SJSA1 (cell line): ENCODE measurements around the gene P2RX4. TPM values are rescaled to one million over a fixed set of nuclear protein-coding genes. Genes with fewer than 3 reads are reported as not detected.
"Not testable (repeated sequence)": the region's sequence is repeated elsewhere in the genome, so short reads cannot be mapped to it uniquely, and the experiment has no call there.

Source experiments
- DNase-seq, 2 experiments: peaks; one replicate each; pipeline ENCODE4 v3.0.0-alpha.2; 2015 to 2020; ENCODE audit warnings: low spot score in 2 of 2, low read depth in 1 of 2
- H3K27ac ChIP-seq: fragments of 250-450 bp; sonication (Bioruptor Pico); 2 replicates; pipeline ENCODE4 v1.5.1; 2020; ENCODE audit warnings: mild to moderate bottlenecking, moderate library complexity
- H3K27me3 ChIP-seq: fragments of 250-450 bp; sonication (Bioruptor Pico); replicated peaks from 2 replicates; pipeline ENCODE4 v1.5.1; 2020; ENCODE audit warnings: mild to moderate bottlenecking, moderate library complexity
- H3K36me3 ChIP-seq: fragments of 250-450 bp; sonication (Bioruptor Pico); 2 replicates; pipeline ENCODE4 v1.5.1; 2020; ENCODE audit warnings: mild to moderate bottlenecking
- H3K4me1 ChIP-seq: fragments of 250-450 bp; sonication (Bioruptor Pico); replicated peaks from 2 replicates; pipeline ENCODE4 v1.6.1; 2021; ENCODE audit warnings: mild to moderate bottlenecking
- H3K4me3 ChIP-seq: fragments of 250-450 bp; sonication (Bioruptor Pico); 2 replicates; pipeline ENCODE4 v1.5.1; 2020; ENCODE audit warnings: mild to moderate bottlenecking
- H3K9me3 ChIP-seq: fragments of 250-450 bp; sonication (Bioruptor Pico); replicated peaks from 2 replicates; pipeline ENCODE4 v1.5.1; 2020; ENCODE audit warnings: mild to moderate bottlenecking
- total RNA-seq: library from RNA; depleted of rRNA; stranded (reverse); fragments of >200 nt; shearing (Covaris generic); gene quantifications from 2 replicates; pipeline ENCODE4 v1.2.3, GENCODE V29; 2014

The P2RX4 gene
- total RNA-seq, 1 experiment from 2014 or later: 99.2 TPM

GRCh38 chr12:121264951-121265515, 55.1 kb downstream of the P2RX4 start:
- no peak for DNase-seq
- no peaks in the 10 kb centered on the region for H3K9me3 ChIP-seq
- H3K27me3 ChIP-seq: no peaks in the 10 kb centered on the region
- no peaks in the 10 kb centered on the region for H3K4me1 ChIP-seq
- peaks cover 4% of the 10 kb centered on the region for H3K36me3 ChIP-seq
- no peak overlapping the region for H3K4me3 ChIP-seq
- H3K27ac ChIP-seq: no peak overlapping the region

DNA sequence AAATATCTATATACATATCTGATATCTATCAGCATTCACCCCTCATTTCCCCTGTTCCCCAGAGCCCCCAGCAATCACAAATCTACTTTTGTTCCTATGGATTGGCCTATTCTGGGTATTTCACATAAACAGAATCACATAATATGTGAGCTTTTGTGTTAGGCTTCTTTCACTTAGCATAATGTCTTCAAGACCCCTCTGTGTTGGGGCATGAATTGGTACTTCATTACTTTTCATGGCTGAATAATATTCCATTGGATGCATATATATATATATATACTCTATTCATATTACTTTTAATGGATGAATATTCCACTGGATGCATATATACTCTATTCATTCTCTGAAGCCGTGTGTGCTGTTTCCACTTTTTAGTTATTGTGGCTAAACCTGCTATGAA, 57.9 kb downstream of the P2RX4 start:
- Histone ChIP-seq H3K27me3 (no peaks in the 10 kb centered on the region), H3K27ac (no peak overlapping the region), H3K4me1 (no peaks in the 10 kb centered on the region), H3K36me3 (peaks cover 4% of the 10 kb centered on the region), H3K4me3 (no peak overlapping the region), H3K9me3 (no peaks in the 10 kb centered on the region)
- DNase-seq: no peak

GRCh38 chr12:121273364-121273896, 63.5 kb downstream of the P2RX4 start:
- Histone ChIP-seq H3K27me3 (no peaks in the 10 kb centered on the region), H3K4me1 (peaks cover 13% of the 10 kb centered on the region), H3K9me3 (no peaks in the 10 kb centered on the region), H3K27ac (no peak overlapping the region), H3K4me3 (no peak overlapping the region), H3K36me3 (peaks cover 8% of the 10 kb centered on the region)
- DNase-seq: no peak

GRCh38 chr12:121274036-121274763, 64.3 kb downstream of the P2RX4 start:
- Histone ChIP-seq H3K9me3 (no peaks in the 10 kb centered on the region), H3K4me3 (no peak overlapping the region), H3K36me3 (peaks cover 6% of the 10 kb centered on the region), H3K27ac (no peak overlapping the region), H3K27me3 (no peaks in the 10 kb centered on the region), H3K4me1 (peaks cover 21% of the 10 kb centered on the region)
- no peak for DNase-seq

GRCh38 chr12:121277374-121277759, 67.4 kb downstream of the P2RX4 start:
- Histone ChIP-seq H3K4me3 (no peak overlapping the region), H3K9me3 (no peaks in the 10 kb centered on the region), H3K36me3 (peaks cover 4% of the 10 kb centered on the region), H3K27me3 (no peaks in the 10 kb centered on the region), H3K4me1 (peaks cover 24% of the 10 kb centered on the region), H3K27ac (peak overlapping the region; percentile 4; the same call in 1 of the 2 replicates)
- DNase-seq: no peak

DNA sequence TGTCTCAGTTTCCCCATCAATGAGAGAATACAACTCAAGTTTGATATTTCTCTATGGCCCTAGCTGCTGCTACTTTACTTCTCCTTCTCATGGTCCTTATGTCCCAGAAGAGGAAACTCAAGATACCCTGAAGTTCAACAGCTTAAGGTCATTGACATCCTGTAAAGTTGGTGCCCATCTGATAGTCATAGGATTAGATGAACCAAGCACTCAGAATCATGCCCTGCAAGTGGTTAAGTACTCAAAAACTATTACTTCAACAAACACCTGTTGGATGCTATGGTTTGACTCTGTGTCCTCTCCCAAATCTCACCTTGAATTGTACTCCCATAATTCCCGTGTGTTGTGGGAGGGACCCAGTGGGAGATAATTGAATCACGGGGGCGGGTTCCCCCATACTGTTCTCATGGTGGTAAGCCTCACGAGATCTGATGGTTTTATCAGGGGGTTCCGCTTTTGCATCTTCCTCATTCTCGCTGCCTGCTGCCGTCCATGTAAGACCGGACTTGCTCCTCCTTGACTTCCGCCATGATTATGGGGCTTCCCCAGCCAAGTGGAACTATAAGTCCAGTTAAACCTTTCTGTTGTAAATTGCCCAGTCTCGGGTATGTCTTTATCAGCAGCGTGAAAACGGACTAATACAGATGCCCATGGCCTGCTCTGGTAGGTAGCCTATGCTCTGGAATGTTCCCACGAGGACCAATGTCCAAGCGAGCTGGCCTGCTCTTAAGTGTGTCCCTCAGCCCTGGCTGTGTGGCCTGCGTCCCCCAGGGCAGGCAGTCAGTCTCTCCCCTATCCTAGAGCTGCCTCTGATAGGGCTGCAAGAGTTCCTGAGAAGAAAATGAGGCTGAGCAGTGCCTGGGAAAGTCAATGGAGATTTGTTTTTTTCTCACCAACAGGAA, 68.5 kb downstream of the P2RX4 start:
- Histone ChIP-seq H3K4me1 (peaks cover 24% of the 10 kb centered on the region), H3K27ac (no peak overlapping the region), H3K36me3 (peaks cover 4% of the 10 kb centered on the region; the same call in 1 of the 2 replicates), H3K4me3 (no peak overlapping the region), H3K27me3 (no peaks in the 10 kb centered on the region), H3K9me3 (no peaks in the 10 kb centered on the region)
- DNase-seq: no peak

GRCh38 chr12:121279071-121279375, 69.1 kb downstream of the P2RX4 start:
- Histone ChIP-seq H3K27ac (no peak overlapping the region), H3K27me3 (no peaks in the 10 kb centered on the region), H3K36me3 (peaks cover 3% of the 10 kb centered on the region; the same call in 1 of the 2 replicates), H3K9me3 (no peaks in the 10 kb centered on the region), H3K4me3 (no peak overlapping the region), H3K4me1 (peaks cover 24% of the 10 kb centered on the region)
- peak; percentile 47 to 63 for DNase-seq

DNA sequence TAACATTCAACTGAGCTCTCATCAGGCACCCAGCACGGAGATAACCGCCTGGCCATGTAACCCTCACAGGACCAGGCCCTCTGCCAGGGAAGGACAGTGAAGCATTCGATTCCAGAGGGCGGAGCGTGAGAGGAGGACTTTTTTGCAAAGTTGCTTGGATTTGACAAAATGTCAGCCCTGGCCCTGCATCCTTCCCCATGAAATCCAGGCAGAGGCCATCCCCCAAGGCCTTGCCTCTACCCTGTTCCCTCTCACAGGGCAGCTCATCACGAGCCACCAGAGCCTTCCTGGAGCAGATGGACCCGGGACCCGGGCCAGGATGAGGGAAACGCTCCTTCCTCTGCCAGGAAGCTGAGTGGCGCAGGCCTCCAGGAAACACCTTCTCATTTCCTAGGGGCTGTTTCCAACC, 69.6 kb downstream of the P2RX4 start:
- Histone ChIP-seq H3K27me3 (no peaks in the 10 kb centered on the region), H3K36me3 (no peaks in the 10 kb centered on the region), H3K27ac (no peak overlapping the region), H3K9me3 (no peaks in the 10 kb centered on the region), H3K4me1 (peaks cover 26% of the 10 kb centered on the region), H3K4me3 (no peak overlapping the region)
- no peak for DNase-seq

GRCh38 chr12:121280531-121280930, 70.6 kb downstream of the P2RX4 start:
- not testable (repeated sequence) for H3K9me3 ChIP-seq, H3K4me3 ChIP-seq, DNase-seq, H3K27ac ChIP-seq, H3K36me3 ChIP-seq, H3K27me3 ChIP-seq
- peaks cover 29% of the 10 kb centered on the region for H3K4me1 ChIP-seq

GRCh38 chr12:121281116-121281515, 71.2 kb downstream of the P2RX4 start:
- H3K27me3 ChIP-seq, H3K4me3 ChIP-seq, H3K36me3 ChIP-seq, H3K27ac ChIP-seq, DNase-seq, H3K9me3 ChIP-seq: not testable (repeated sequence)
- peaks cover 29% of the 10 kb centered on the region for H3K4me1 ChIP-seq

GRCh38 chr12:121282072-121282742, 72.3 kb downstream of the P2RX4 start:
- H3K9me3 ChIP-seq: no peaks in the 10 kb centered on the region
- no peak overlapping the region for H3K4me3 ChIP-seq
- H3K4me1 ChIP-seq: peaks cover 19% of the 10 kb centered on the region
- H3K27ac ChIP-seq: no peak overlapping the region
- H3K36me3 ChIP-seq: no peaks in the 10 kb centered on the region
- no peak for DNase-seq
- H3K27me3 ChIP-seq: no peaks in the 10 kb centered on the region

- not testable (repeated sequence) for H3K27ac ChIP-seq, H3K9me3 ChIP-seq, H3K27me3 ChIP-seq, DNase-seq, H3K36me3 ChIP-seq, H3K4me3 ChIP-seq
- peaks cover 16% of the 10 kb centered on the region for H3K4me1 ChIP-seq
Measured at GRCh38 chr12:121282910-121283309, 73.0 kb downstream of the P2RX4 start.

- no peak overlapping the region for H3K4me3 ChIP-seq
- H3K36me3 ChIP-seq: no peaks in the 10 kb centered on the region
- no peak for DNase-seq
- H3K27me3 ChIP-seq: no peaks in the 10 kb centered on the region
- no peak overlapping the region for H3K27ac ChIP-seq
- H3K4me1 ChIP-seq: peaks cover 16% of the 10 kb centered on the region
- no peaks in the 10 kb centered on the region for H3K9me3 ChIP-seq
Measured at GRCh38 chr12:121283388-121283787, 73.5 kb downstream of the P2RX4 start.
